SK-N-SH (cell line): Measurements from ENCODE around the gene BCAM.

Experiments used
- CHD2 ChIP-seq: fragments of 150-350 bp; IDR thresholded peaks from 2 replicates; pipeline ENCODE4 v1.6.1; 2018; ENCODE audit warnings: low read length; ENCODE audit not compliant: partially characterized antibody
- CTCF ChIP-seq: fragments of 200-600 bp; sonication (generic); IDR thresholded peaks from 2 replicates; pipeline ENCODE4 v1.6.1; 2017; ENCODE audit warnings: antibody characterized with exemption, mild to moderate bottlenecking, moderate library complexity
- NRF1 ChIP-seq: IDR thresholded peaks from 2 replicates; pipeline ENCODE4 v1.6.1; 2012; ENCODE audit warnings: low read depth, mild to moderate bottlenecking, low read length
- POLR2AphosphoS5 ChIP-seq: IDR thresholded peaks from 2 replicates; pipeline ENCODE4 v1.6.1; 2012; ENCODE audit warnings: low read depth, low read length
- RCOR1 ChIP-seq: fragments of 150-350 bp; IDR thresholded peaks from 2 replicates; pipeline ENCODE4 v1.6.1; 2017; ENCODE audit warnings: antibody characterized with exemption, low read length
- RXRA ChIP-seq: IDR thresholded peaks from 2 replicates; pipeline ENCODE4 v1.4.0; 2012; ENCODE audit warnings: low read depth, mild to moderate bottlenecking, borderline replicate concordance
- SMC3 ChIP-seq: IDR thresholded peaks from 2 replicates; pipeline ENCODE4 v1.6.1; 2012; ENCODE audit warnings: low read depth, low read length, improper control_type of control experiment
- TF ChIP-seq, protein P1 (sequence below): IDR thresholded peaks from 2 replicates; pipeline ENCODE4 v1.4.0; 2012; ENCODE audit warnings: low read depth

DNA sequence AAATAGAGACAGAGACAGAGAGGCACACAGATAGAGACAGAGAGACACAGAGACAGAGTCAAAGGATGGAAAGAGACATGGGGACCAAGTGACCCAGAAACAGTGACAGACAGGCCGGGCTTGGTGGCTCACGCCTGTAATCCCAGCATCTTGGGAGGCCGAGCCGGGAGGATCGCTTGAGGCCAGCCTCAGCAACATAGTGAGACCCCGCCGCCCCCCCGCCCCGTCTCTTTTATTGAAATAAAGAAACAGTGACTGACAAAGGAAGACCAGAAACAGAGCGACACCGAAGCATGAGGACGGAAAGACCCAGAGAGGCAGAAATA lies 36.3 kb downstream of the BCAM start:
- TF ChIP-seq CTCF = no peak
- TF ChIP-seq SMC3 = no peak
- TF ChIP-seq CHD2 = no peak
- TF ChIP-seq RCOR1 = no peak
- TF ChIP-seq, protein P1, sequence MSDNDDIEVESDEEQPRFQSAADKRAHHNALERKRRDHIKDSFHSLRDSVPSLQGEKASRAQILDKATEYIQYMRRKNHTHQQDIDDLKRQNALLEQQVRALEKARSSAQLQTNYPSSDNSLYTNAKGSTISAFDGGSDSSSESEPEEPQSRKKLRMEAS = no peak
- TF ChIP-seq POLR2AphosphoS5 = no peak
- no peak for TF ChIP-seq RXRA
- no peak for TF ChIP-seq NRF1
